HG03103 (cell line): ENCODE data around the gene LIPF.
"Not testable (repeated sequence)": the region's sequence is repeated elsewhere in the genome, so short reads cannot be mapped to it uniquely, and the experiment has no call there.

Experiments
- ATAC-seq: cut with Tn5 transposase; IDR thresholded peaks from one replicate; pipeline ENCODE4 v1.9.1; 2021; ENCODE audit warnings: low read depth; ENCODE audit not compliant: unreplicated experiment

LIPF gene

DNA sequence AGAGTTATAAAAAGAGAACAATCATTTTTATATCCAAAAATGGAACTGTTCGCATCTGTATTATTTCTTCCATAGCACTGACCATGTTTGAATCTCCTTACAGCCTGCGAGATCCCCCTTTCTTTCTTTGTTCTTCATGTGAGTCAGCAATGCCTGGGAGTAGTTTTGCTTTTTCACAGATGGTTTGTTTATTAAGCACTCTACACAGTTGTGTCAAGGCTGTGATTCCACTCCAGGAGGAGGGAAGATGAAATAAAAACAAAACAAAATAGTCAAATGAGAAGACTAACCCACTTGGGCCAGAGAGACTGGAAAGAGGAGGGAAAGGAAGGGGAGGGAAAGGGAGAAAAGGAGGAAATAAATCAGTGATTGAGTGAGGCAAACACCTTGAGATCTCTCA is 7.8 kb downstream of the LIPF start:
- no peak for ATAC-seq

- ATAC-seq = no peak
These were observed 12.2 kb downstream of the LIPF start for GRCh38 chr10:88676283-88677060.

DNA sequence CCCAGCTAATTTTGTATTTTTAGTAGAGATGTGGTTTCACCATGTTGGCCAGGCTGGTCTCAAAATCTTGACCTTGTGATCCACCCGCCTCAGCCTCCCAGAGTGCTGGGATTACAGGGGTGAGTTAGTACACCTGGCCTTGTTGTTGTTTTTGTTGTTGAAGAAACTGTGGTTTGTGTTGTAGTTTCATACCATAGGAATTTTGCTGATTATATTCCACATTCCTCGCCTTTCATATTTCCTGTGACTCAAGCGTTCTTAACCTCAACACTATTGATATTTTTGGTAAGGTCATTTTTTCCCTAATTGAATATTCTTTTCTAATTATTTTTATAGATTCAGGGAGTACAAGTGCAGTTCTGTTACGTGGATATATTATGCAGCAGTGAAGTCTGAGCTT is 16.7 kb downstream of the LIPF start:
- no peak for ATAC-seq

DNA sequence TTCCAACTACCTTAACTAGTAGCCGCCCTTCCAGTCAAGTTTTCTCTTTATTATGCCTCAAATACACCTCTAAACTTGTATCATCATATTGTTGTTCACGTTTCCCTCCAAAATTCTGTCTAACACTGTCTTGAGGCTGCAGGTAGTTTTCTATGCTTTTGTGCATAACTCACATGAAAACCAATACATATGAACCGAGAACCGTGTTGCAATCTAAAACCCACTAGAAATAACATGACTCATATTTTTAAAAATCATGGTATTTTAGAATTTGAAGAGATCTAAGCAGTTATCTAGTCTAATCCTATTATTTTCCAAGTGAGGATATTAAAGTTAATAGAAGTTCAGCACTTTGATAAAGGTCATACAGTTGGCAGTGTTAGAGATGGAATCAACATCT is 18.2 kb downstream of the LIPF start:
- no peak for ATAC-seq

DNA sequence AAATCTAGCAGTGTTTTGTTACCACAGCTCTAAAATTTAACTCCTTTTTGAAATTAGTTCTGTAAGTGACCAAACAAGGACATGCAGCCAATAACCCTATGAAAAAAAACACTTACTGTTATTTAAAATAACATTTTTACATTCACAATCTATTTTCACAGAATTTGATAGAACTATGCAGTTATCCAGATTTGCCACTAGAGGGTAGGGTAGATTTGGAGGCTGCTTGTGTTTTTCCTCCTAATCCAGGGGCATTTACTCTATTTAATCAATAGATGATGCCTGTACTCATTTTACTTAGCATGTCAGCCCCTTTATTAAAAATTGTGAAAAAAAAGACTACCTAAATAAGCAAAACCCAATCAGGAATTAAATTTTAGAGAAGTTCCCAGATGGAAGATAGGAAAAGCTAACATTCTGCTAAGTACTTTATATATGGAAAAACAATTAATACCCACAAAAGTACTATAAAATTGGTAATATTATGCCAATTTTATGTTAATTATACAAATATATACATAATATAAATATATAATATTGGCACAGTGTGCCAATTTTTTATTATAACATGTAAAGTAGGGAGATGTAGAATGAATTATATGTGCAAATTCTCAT is 23.7 kb downstream of the LIPF start:
- ATAC-seq = no peak

- no peak for ATAC-seq
These were observed 25.1 kb downstream of the LIPF start for GRCh38 chr10:88689366-88689765.

DNA sequence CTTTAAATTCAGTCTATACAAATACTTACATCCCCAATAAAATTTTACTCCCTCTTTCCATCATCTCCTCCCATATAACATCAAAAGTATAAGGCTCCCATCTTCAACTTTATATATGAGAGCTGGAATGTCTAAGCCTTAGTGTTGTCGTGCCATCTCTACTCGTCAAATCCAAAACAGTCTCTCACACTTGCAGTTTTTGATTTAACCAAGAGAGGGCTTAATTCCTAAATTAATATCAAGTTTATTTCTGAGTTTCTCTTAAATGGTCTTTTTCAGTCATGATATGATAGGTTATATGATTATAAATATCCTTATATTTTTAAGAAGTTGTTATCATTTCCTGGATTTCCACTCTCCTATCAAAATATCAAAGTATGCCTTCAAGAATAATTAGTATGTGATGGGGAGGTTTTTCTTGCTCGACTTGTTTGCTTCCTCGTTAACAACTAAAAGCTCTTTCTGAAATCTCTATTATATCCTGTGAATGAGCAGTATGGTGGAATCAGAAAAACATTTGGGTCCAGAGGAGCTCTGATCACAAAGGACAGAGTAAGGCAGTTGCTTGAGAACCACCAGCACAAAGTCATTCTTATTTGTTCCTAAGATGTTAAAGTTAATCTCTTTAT is 29.3 kb downstream of the LIPF start:
- no peak for ATAC-seq

DNA sequence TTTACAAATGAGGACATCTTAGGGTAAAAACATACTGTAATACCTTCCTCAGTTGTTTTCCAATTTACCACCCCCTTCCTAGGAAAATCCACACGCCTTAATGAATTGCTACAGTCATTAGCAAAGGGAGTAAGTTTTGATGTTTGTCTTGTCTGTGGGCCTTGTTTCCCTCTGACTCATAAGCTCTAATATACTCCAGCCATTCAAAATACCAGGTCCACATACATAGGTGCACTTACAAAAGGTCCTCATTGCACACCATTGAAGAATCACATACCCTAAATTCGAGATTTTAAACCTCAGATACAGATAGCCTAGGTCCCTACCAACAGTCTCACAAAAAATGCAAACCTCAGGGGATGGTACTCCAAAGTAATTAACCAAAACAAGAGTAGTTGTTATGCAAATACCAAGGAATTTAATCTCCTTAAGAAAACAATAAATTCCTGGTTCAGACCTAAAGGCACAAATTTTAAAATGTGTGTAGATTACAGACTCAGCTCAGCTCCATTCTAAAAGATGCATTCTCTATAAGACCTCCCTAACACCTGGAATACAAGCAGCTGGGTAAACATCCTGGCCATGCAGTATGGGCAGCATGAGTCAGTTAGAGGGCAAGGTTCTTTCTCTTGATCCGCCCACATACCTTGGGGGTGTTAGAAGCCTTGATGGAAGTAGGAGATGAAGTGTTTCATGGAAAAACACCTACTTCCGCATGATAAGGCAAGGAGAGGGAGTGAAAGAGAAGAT is 38.8 kb downstream of the LIPF start:
- no peak for ATAC-seq

GRCh38 chr10:88705958-88706357 is 41.7 kb downstream of the LIPF start, which contains the start of gene LIPK:
Gene LIPK (plus strand): TSS chr10:88706249. CDS start chr10:88724544, 18,295 bp downstream.
- no peak for ATAC-seq

GRCh38 chr10:88707429-88708155 is 43.4 kb downstream of the LIPF start:
- ATAC-seq = no peak

DNA sequence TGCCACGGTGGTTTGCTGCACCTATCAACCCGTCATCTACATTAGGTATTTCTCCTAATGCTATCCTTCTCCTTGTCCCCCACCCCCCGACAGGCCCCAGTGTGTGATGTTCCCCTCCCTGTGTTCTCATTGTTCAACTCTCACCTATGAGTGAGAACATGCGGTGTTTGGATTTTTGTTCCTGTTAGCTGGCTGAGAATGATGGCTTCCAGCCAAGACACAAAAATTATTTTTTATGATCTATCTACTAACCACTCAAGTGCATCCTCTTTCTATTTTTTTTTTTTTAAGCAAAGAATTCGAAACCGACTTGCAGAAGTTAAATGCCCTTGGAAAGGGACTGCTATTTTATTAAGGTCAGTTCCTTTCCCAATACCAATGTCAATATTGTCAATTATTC is 45.1 kb downstream of the LIPF start:
- not testable (repeated sequence) for ATAC-seq

- ATAC-seq = no peak
These were observed 51.3 kb downstream of the LIPF start for GRCh38 chr10:88715517-88715916.

DNA sequence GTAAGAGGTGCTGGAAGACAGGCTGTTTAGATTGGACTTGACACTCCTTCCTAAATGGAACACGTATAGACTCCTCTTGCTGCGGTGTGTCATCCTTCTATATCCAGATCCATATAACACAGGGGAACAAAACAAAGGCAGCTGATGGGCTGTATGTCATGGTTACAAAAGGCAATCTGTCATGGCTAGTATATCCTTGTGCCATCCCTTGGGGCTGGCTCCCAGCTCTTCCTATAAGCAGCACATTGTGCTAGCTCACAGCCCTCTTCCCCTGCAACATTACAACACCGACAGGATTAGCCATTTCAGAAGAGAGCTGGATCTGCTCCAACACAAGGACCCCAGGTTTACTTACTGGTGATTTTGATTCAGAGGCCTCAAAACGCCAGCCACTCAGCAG is 57.1 kb downstream of the LIPF start:
- no peak for ATAC-seq

- ATAC-seq = no peak
These were observed 61.6 kb downstream of the LIPF start for GRCh38 chr10:88725798-88726197.

- ATAC-seq = no peak
These were observed 64.0 kb downstream of the LIPF start for GRCh38 chr10:88728107-88728763.
